HG03520 (cell line): ENCODE results near the gene GPER1.
"Not testable (repeated sequence)": the region's sequence is repeated elsewhere in the genome, so short reads cannot be mapped to it uniquely, and the experiment has no call there.

Experiments used
- ATAC-seq: cut with Tn5 transposase; IDR thresholded peaks from one replicate; pipeline ENCODE4 v1.9.1; 2021; ENCODE audit warnings: mild to moderate bottlenecking, moderate library complexity; ENCODE audit not compliant: unreplicated experiment

The GPER1 gene

GRCh38 chr7:1116383-1117008 is 28.6 kb downstream of the GPER1 start:
- not testable (repeated sequence) for ATAC-seq

GRCh38 chr7:1117321-1117928 is 29.5 kb downstream of the GPER1 start:
- no peak for ATAC-seq

- no peak for ATAC-seq
Measured at GRCh38 chr7:1119201-1119600, 31.3 kb downstream of the GPER1 start.

GRCh38 chr7:1120791-1121190 is 32.9 kb downstream of the GPER1 start:
- no peak for ATAC-seq

GRCh38 chr7:1121476-1121875 is 33.6 kb downstream of the GPER1 start:
- no peak for ATAC-seq

- ATAC-seq, result no peak
Measured at GRCh38 chr7:1121886-1122831, 34.2 kb downstream of the GPER1 start.

DNA sequence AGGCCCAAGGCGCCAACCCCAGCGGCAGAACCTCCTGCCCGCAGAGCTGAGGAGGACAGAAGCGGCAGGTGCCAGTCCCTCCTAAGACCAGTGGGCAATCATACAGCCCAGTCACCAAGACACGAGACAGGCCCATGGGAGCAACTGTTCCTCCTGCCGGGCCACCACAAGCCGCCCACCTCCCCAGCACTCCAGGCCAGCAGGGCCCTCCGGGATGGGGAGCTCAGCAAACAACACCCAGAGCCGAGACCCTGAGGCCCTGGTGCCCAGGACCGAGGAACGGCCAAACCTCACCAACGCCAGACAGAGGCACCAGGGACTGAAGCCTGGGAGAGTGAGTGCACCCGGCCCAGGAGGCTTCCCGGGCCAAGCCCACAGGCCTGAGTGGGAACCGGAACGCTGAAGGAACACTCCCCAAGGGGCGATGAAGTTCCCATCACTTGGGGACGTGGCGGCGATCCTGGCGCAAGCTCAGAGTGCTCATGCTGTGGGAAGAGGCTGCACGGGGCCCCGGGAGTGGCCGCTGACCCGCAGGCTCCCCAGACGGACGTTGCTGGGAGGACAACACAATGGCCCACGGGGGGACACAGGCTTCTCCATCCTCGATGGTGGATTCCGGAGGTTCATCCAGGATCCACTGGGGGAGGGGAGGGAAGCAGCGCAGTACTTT is 35.1 kb downstream of the GPER1 start:
- ATAC-seq, result no peak

DNA sequence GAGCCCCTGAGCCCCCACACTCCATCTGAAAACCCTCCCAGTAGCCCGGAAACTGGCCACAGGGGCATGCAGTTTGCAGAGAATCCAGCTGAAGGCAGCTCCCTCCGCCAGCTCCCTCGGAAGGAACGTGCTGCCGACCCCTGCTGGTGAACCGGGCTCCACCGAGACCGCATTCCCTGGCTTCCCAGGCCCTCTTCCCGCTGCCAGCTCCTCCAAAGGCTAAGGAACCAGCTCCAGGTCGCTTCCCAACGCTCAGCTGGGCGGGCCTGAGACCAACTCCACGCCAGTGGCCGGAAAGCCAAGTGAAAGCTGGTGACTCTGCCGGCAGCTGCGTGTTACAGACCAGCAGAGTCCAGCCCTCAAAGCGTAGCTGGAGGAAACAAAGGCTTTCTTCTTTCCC is 35.8 kb downstream of the GPER1 start:
- no peak for ATAC-seq

GRCh38 chr7:1124164-1124563 is 36.3 kb downstream of the GPER1 start:
- no peak for ATAC-seq

- no peak for ATAC-seq
Measured at GRCh38 chr7:1124816-1125602, 37.1 kb downstream of the GPER1 start.

- ATAC-seq, result no peak
Measured at GRCh38 chr7:1125603-1125969, 37.7 kb downstream of the GPER1 start.

DNA sequence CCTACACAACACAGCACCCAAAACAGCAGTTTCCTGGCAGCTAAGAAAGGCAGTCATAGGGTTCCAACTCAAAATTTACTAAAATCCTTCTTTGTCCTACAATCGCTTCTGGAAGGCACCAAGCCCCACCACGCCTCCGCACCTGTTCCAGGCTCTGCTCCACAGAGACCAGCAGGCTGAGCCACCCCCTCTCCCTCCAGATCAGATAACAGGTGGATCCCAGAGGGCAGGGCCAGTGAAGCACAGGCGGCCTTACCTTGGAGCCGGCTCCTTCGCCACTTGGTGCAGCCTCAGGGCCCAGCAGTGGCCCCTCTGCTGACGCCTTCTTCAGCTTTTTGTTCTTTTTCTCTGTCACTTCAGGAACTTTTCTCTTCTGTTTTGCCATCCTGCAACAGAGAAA is 39.1 kb downstream of the GPER1 start:
- ATAC-seq, result no peak

- ATAC-seq, result no peak
Measured at GRCh38 chr7:1129431-1129830, 41.5 kb downstream of the GPER1 start.

DNA sequence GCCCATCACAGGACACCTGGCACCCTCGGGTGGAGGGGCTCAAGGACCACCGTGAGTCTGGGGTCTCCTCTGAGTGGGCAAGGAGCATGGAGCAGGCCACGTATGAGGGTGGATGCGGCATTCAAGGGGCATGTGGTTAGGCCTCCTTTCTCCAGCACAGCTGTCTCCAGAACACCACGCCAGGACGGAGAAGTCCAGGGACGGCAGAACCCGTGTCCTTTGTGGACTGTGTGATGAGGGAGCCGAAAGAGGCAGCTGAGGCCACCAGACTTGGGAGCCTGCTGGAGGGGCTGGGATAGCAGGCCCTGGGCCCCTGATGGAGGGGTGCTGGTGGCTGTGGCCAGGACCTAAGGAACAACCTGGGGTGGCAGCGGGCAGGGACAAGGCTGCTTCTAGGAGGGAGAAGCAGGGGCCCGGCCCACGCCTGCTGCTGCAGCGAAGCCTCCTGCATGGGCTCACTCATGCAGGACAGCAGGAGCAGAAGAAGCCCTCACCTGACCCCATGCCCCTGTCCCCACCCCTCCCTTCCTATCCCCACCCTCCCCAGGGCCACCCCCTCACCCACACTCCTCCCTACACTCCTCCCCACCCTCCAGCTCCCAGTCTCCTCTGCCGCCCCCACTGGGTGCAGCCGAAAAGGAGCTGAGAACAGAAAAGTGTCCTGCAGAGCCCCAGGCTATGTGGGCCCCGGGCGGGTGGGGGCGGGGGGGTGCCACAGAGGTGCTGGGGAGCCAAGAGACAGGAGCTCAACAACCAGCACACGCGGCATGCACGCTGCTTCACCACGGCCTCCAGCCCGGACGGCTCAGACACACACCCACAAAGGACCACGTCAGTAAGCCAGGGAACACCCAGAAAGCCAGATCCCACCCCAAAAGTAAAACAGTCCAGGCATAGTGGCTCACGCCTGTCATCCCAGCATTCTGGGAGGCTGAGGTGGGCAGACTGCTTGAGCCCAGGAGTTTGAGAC is 42.4 kb downstream of the GPER1 start:
- ATAC-seq, result no peak

DNA sequence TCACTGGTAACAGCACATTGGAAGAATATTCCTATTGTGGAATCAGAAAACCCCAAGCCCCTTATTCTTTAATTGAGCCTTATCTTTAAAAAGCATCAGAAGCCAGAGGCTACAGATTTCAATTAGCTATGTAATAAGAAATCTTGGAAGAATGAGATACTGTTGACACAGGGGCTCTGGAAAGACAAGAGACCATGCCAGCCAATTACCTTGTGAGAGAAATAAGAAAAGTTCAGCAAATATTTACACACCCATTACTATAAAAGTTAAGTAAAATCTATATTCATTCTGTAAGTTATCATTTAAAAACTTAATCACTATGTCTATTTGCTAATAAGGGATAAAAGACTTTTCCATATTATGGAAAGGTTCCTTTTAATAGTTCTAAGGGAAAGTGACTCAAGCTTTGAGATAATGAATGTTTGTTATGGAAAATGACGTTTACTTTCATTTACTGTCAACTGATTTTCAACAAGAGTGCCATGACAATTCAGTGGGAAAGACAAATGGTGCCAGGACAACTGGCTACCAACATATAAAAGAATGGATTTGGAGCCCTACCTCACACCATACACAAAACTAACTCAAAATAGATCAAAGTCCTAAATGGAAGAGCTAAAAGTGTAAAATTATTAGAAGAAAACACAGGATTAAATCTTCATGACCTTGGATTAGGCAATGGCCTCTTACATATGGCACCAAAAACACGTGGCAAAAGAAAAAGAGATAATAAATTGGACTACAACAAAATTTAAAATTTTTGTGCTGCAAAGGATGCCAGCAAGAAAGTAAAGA is 43.8 kb downstream of the GPER1 start:
- ATAC-seq, result no peak

DNA sequence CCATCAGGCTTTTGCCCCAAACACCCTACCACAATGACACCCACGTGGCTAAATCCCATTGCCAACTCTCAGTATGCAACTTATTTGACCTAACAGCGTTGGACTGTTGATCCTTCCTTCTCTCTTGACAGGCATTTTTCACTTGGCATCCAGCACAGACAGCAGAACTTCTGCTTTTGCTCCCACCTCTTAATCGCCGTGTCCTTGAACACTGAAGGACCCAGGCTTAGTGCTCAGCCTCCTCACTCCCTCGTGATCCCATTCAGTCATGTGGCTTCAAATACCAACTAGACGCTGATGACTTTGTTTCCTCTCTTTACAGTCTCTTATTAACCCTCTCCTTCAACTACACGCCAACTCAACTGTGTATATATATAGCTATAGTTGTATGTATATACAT is 47.0 kb downstream of the GPER1 start:
- ATAC-seq, result no peak

- ATAC-seq, result no peak
Measured at GRCh38 chr7:1136841-1137516, 49.1 kb downstream of the GPER1 start.

GRCh38 chr7:1137517-1138167 is 49.7 kb downstream of the GPER1 start:
- peak; percentile 40 for ATAC-seq
